HCT116 (cell line): ENCODE results near the gene NMB. TPM values are rescaled to one million over a fixed set of nuclear protein-coding genes. Genes with fewer than 3 reads are reported as not detected.

Source experiments
- ATAC-seq: fragments of 200-7000 bp; cut with Tn5 transposase; 2 replicates; pipeline ENCODE4 v1.9.1; 2020; ENCODE audit warnings: mild to moderate bottlenecking, moderate library complexity
- BruUV-seq: library from RNA; stranded (reverse); fragments of 400-500 nt; replicated peaks from 2 replicates; lab custom pipeline; 2021; lab: Mats Ljungman, UMichigan
- CTCF ChIA-PET: fragments of 300-600 bp; sonication (Branson Sonifier 250); formaldehyde crosslinking; loops from one replicate; lab custom pipeline; 2021; ENCODE audit warnings: antibody characterized with exemption; lab: Charles Lee
- POLR2A ChIA-PET: fragments of 300-600, 350-600 bp; sonication (Branson Sonifier 250); formaldehyde crosslinking; loops from one replicate; lab custom pipeline; 2021; ENCODE audit warnings: antibody characterized with exemption; lab: Charles Lee
- RAD21 ChIA-PET, 2 experiments: fragments of 300-600 bp; sonication (Branson Sonifier 250); formaldehyde crosslinking; loops; one replicate each; lab custom pipeline; 2023; ENCODE audit warnings: low total read pairs in 2 of 2; ENCODE audit not compliant: uncharacterized antibody in 2 of 2, unreplicated experiment in 2 of 2, low non-redundant PET in 1 of 2; lab: Charles Lee
- DNase-seq: peaks from one replicate; pipeline ENCODE4 v3.0.0-alpha.2; 2010; ENCODE audit warnings: low read depth, low spot score
- H2AFZ ChIP-seq: fragments of 200-600 bp; shearing (Covaris generic), sonication (generic); 2 replicates; pipeline ENCODE4 v1.6.1; 2017; ENCODE audit warnings: low read depth, mixed run types, mixed read lengths, antibody characterized with exemption, low read length; ENCODE audit not compliant: poor library complexity, severe bottlenecking
- H3K27ac ChIP-seq: 2 replicates; pipeline ENCODE4 v1.5.1; 2012; ENCODE audit warnings: low read depth, low read length
- H3K27me3 ChIP-seq: fragments of 200-600 bp; sonication (generic); 2 replicates; pipeline ENCODE4 v1.6.1; 2016; ENCODE audit warnings: mixed run types, low read length, mixed read lengths; ENCODE audit not compliant: insufficient read depth
- H3K36me3 ChIP-seq, 2 experiments: fragments of 200-500 bp in 1 of 2; fragments of 200-600 bp in 1 of 2; sonication (Bioruptor generic) in 1 of 2; sonication (generic) in 1 of 2; 2 replicates each; pipeline versions ENCODE4 v1.5.1 to v1.6.1; 2014 to 2016; ENCODE audit warnings: low read length in 2 of 2, inconsistent platforms in 1 of 2, mixed read lengths in 1 of 2, mixed run types in 1 of 2; ENCODE audit not compliant: insufficient read depth in 2 of 2, control insufficient read depth in 1 of 2
- H3K4me1 ChIP-seq, 2 experiments: fragments of 200-600 bp in 1 of 2; sonication (generic) in 1 of 2; 2 replicates each; pipeline versions ENCODE4 v1.5.1 to v1.6.1; 2012 to 2017; ENCODE audit warnings: low read length in 2 of 2, inconsistent platforms in 1 of 2, mild to moderate bottlenecking in 1 of 2, mixed read lengths in 1 of 2, mixed run types in 1 of 2, moderate library complexity in 1 of 2; ENCODE audit not compliant: insufficient read depth in 2 of 2, control insufficient read depth in 1 of 2
- H3K4me2 ChIP-seq: fragments of 200-600 bp; sonication (generic); 2 replicates; pipeline ENCODE4 v1.6.1; 2017; ENCODE audit warnings: mixed run types, low read length, mixed read lengths
- H3K4me3 ChIP-seq, 2 experiments: fragments of 200-600 bp in 1 of 2; sonication (generic) in 1 of 2; replicated peaks in 1 of 2; 2 replicates each; pipeline ENCODE4 v1.5.1; 2011 to 2016; ENCODE audit warnings: low read length in 2 of 2, control low read depth in 1 of 2, low read depth in 1 of 2, mild to moderate bottlenecking in 1 of 2, mixed read lengths in 1 of 2, mixed run types in 1 of 2
- H3K79me2 ChIP-seq: fragments of 200-600 bp; sonication (generic); 2 replicates; pipeline ENCODE4 v1.6.1; 2017; ENCODE audit warnings: mild to moderate bottlenecking, mixed run types, low read length, moderate library complexity, mixed read lengths; ENCODE audit not compliant: insufficient read depth
- H3K9ac ChIP-seq: fragments of 200-600 bp; sonication (generic); 2 replicates; pipeline ENCODE4 v1.6.1; 2016; ENCODE audit warnings: low read length, mixed read lengths
- H3K9me2 ChIP-seq: fragments of 200-600 bp; sonication (generic), shearing (Covaris generic); 2 replicates; pipeline ENCODE4 v1.6.1; 2017; ENCODE audit warnings: mixed run types, mild to moderate bottlenecking, moderate library complexity; ENCODE audit not compliant: insufficient read depth
- H3K9me3 ChIP-seq, 2 experiments: fragments of 200-500 bp in 1 of 2; fragments of 200-600 bp in 1 of 2; sonication (Bioruptor generic) in 1 of 2; sonication (generic) in 1 of 2; 2 replicates each; pipeline ENCODE4 v1.6.1; 2014 to 2017; ENCODE audit warnings: low read length in 2 of 2, mixed read lengths in 2 of 2, inconsistent platforms in 1 of 2, low read depth in 1 of 2, mild to moderate bottlenecking in 1 of 2, mixed run types in 1 of 2, moderate library complexity in 1 of 2; ENCODE audit not compliant: control insufficient read depth in 1 of 2, insufficient read depth in 1 of 2
- H4K20me1 ChIP-seq: fragments of 200-600 bp; sonication (generic), shearing (Covaris generic); 2 replicates; pipeline ENCODE4 v1.6.1; 2017; ENCODE audit warnings: mixed run types, mild to moderate bottlenecking, moderate library complexity; ENCODE audit not compliant: insufficient read depth
- CTCF ChIP-seq, 3 experiments: fragments of 200-600 bp in 1 of 3; sonication (generic) in 1 of 3; IDR thresholded peaks in 2 of 3; conservative IDR thresholded peaks in 1 of 3; 2 replicates each; pipeline ENCODE4 v1.5.1; 2012 to 2017; ENCODE audit warnings: low read depth in 2 of 3, low read length in 2 of 3, antibody characterized with exemption in 1 of 3, borderline replicate concordance in 1 of 3, control low read depth in 1 of 3, mild to moderate bottlenecking in 1 of 3, mixed read lengths in 1 of 3, mixed run types in 1 of 3, moderate library complexity in 1 of 3; ENCODE audit not compliant: insufficient read depth in 1 of 3
- EGR1 ChIP-seq: IDR thresholded peaks from 2 replicates; pipeline ENCODE4 v1.6.1; 2012; ENCODE audit warnings: low read depth
- EZH2phosphoT487 ChIP-seq: fragments of 200-600 bp; IDR thresholded peaks from 2 replicates; pipeline ENCODE4 v1.6.1; 2018; ENCODE audit warnings: antibody characterized with exemption, borderline replicate concordance
- JUND ChIP-seq: IDR thresholded peaks from 2 replicates; pipeline ENCODE4 v1.6.1; 2012
- MAX ChIP-seq: IDR thresholded peaks from 2 replicates; pipeline ENCODE4 v1.6.1; 2012
- POLR2A ChIP-seq: IDR thresholded peaks from 2 replicates; pipeline ENCODE4 v1.7.0; 2011; ENCODE audit warnings: borderline replicate concordance; ENCODE audit not compliant: insufficient read depth, insufficient read length; ENCODE audit errors: extremely low read depth
- POLR2AphosphoS5 ChIP-seq: IDR thresholded peaks from 2 replicates; pipeline ENCODE4 v1.6.1; 2011; ENCODE audit warnings: mild to moderate bottlenecking, low read depth, low read length, moderate library complexity
- RAD21 ChIP-seq: IDR thresholded peaks from 2 replicates; pipeline ENCODE4 v1.6.1; 2012; ENCODE audit warnings: low read depth, mild to moderate bottlenecking
- REST ChIP-seq: IDR thresholded peaks from 2 replicates; pipeline ENCODE4 v1.6.1; 2012; ENCODE audit warnings: low read depth
- SIN3A ChIP-seq: IDR thresholded peaks from 2 replicates; pipeline ENCODE4 v1.6.1; 2012; ENCODE audit warnings: low read depth
- SRF ChIP-seq: IDR thresholded peaks from 2 replicates; pipeline ENCODE4 v1.6.1; 2012; ENCODE audit warnings: low read depth
- TCF7L2 ChIP-seq: IDR thresholded peaks from 2 replicates; pipeline ENCODE4 v1.7.0; 2011; ENCODE audit warnings: borderline replicate concordance, inconsistent platforms; ENCODE audit not compliant: insufficient read depth, insufficient read length; ENCODE audit errors: extremely low read depth
- YY1 ChIP-seq: IDR thresholded peaks from 2 replicates; pipeline ENCODE4 v1.6.1; 2011; ENCODE audit warnings: low read length, low read depth, moderate library complexity, mild to moderate bottlenecking; ENCODE audit not compliant: insufficient replicate concordance; ENCODE audit errors: extremely low read depth
- ZBTB33 ChIP-seq: IDR thresholded peaks from 2 replicates; pipeline ENCODE4 v1.6.1; 2011; ENCODE audit warnings: mild to moderate bottlenecking, low read length, moderate library complexity; ENCODE audit not compliant: insufficient replicate concordance; ENCODE audit errors: extremely low read depth
- ZFX ChIP-seq: fragments of 450-650 bp; IDR thresholded peaks from 2 replicates; pipeline ENCODE4 v1.6.1; 2017
- intact Hi-C: fragments of 100-400 bp; cut with micrococcal nuclease; formaldehyde crosslinking; loops from 2 replicates; pipeline ENCODE4 v1.10.0; 2022
- total RNA-seq: library from RNA; stranded (reverse); gene quantifications from one replicate; pipeline ENCODE4 v1.2.1, GENCODE V29; 2021; ENCODE audit not compliant: unreplicated experiment

NMB gene
- total RNA-seq, 1 experiment from 2014 or later, result 9.8 TPM

- no peak overlapping the region for H3K4me3 ChIP-seq
- intact Hi-C loops, result no loop called here
Measured at GRCh38 chr15:84703808-84704207, 45.8 kb upstream of the NMB start.

More at GRCh38 chr15:84703808-84704207, 45.8 kb upstream of the NMB start:
- no peak overlapping the region for H3K4me2 ChIP-seq
- ChIA-PET POLR2A (interaction anchor here (1.3 kb wide), 1 partner anchor 13 kb away, joined by 4 read pairs; the partner anchor contains the start of gene SEC11A), CTCF (no interaction called here), RAD21 (no interaction called here)
- TF ChIP-seq TCF7L2 (no peak), MAX (no peak), EZH2phosphoT487 (no peak), ZBTB33 (no peak), YY1 (no peak), EGR1 (no peak), CTCF (IDR thresholded peaks at IDR 0.05 in 2 of 3, conservative IDR thresholded peaks at IDR 0.05 in 1 of 3; ENCODE audit: borderline replicate concordance in 1 of 3, insufficient read depth in 1 of 3, low read depth in 2 of 3, low read length in 2 of 3) (no peak), POLR2A (no peak), ZFX (no peak), POLR2AphosphoS5 (no peak), RAD21 (no peak), SRF (no peak), JUND (no peak), REST (no peak), SIN3A (no peak)
- no peaks in the 10 kb centered on the region for H3K9me2 ChIP-seq
- no peak overlapping the region for H3K9ac ChIP-seq
- H3K27me3 ChIP-seq, result no peaks in the 10 kb centered on the region
- ATAC-seq (no peak), DNase-seq (no peak)
- H3K36me3 ChIP-seq, result peaks cover 0 to 4% of the 10 kb centered on the region in 2 experiments; a peak in 1 of 4 replicates
- H2AFZ ChIP-seq, result no peak overlapping the region
- H3K9me3 ChIP-seq, result no peaks in the 10 kb centered on the region
- BruUV-seq, result no TSS peak
- H3K4me1 ChIP-seq, result no peaks in the 10 kb centered on the region
- peaks cover 100% of the 10 kb centered on the region for H3K79me2 ChIP-seq
- no peak overlapping the region for H3K27ac ChIP-seq
- H4K20me1 ChIP-seq, result no peaks in the 10 kb centered on the region; the same call in 1 of the 2 replicates
